T-helper 2 cell treated with Interferon-gamma antibody and Interleukin-4, amounts not matched to agents 5 μg/mL and 100 μg/mL, for 36 hours (primary cell): ENCODE results near the gene SPRYD3.

Experiments used
- DNase-seq: peaks from one replicate; pipeline ENCODE4 v3.0.0; 2021; ENCODE audit warnings: low spot score
- H3K27ac Mint-ChIP-seq: one replicate; pipeline ENCODE4 v1.8.0; 2021; ENCODE audit warnings: mild to moderate bottlenecking, mixed read lengths
- H3K27me3 Mint-ChIP-seq: one replicate; pipeline ENCODE4 v1.8.0; 2021; ENCODE audit warnings: low read depth, mixed read lengths
- H3K36me3 Mint-ChIP-seq: one replicate; pipeline ENCODE4 v1.8.0; 2021; ENCODE audit warnings: low read depth, mixed read lengths
- H3K4me1 Mint-ChIP-seq: one replicate; pipeline ENCODE4 v1.8.0; 2021; ENCODE audit warnings: low read depth, mixed read lengths
- H3K4me3 Mint-ChIP-seq: one replicate; pipeline ENCODE4 v1.8.0; 2022; ENCODE audit warnings: mild to moderate bottlenecking, moderate library complexity, mixed read lengths
- H3K9me3 Mint-ChIP-seq: one replicate; pipeline ENCODE4 v1.8.0; 2021; ENCODE audit warnings: mixed read lengths

The SPRYD3 gene

GRCh38 chr12:53050426-53051057 lies 28.6 kb downstream of the SPRYD3 start:
- Mint-ChIP-seq H3K4me1 (peaks cover 23% of the 10 kb centered on the region), H3K4me3 (no peak overlapping the region), H3K27me3 (peaks cover 3% of the 10 kb centered on the region), H3K27ac (no peak overlapping the region), H3K9me3 (no peaks in the 10 kb centered on the region), H3K36me3 (no peaks in the 10 kb centered on the region)
- DNase-seq = no peak

GRCh38 chr12:53049571-53050318 lies 29.4 kb downstream of the SPRYD3 start, which contains the start of gene TNS2:
TSS of gene TNS2 (plus strand) at chr12:53050065. CDS start at chr12:53050186, 121 bp downstream.
- Mint-ChIP-seq H3K4me1 (peaks cover 24% of the 10 kb centered on the region), H3K27ac (no peak within 1 kb of the TSS), H3K27me3 (peaks cover 3% of the 10 kb centered on the region), H3K4me3 (no peak within 1 kb of the TSS), H3K36me3 (no peaks in the 10 kb centered on the region), H3K9me3 (no peaks in the 10 kb centered on the region)
- DNase-seq = no peak

- no peak for DNase-seq
- H3K27ac Mint-ChIP-seq = no peak overlapping the region
Measured at GRCh38 chr12:53048780-53049401, 30.3 kb downstream of the SPRYD3 start.

GRCh38 chr12:53048033-53048779 lies 31.0 kb downstream of the SPRYD3 start:
- Mint-ChIP-seq H3K9me3 (no peaks in the 10 kb centered on the region), H3K27ac (no peak overlapping the region), H3K36me3 (no peaks in the 10 kb centered on the region), H3K27me3 (peaks cover 3% of the 10 kb centered on the region), H3K4me3 (peak overlapping the region; percentile 43), H3K4me1 (peaks cover 15% of the 10 kb centered on the region)
- no peak for DNase-seq

More at GRCh38 chr12:53048780-53049401, 30.3 kb downstream of the SPRYD3 start:
- no peak overlapping the region for H3K4me3 Mint-ChIP-seq
- H3K27me3 Mint-ChIP-seq = peaks cover 3% of the 10 kb centered on the region
- H3K9me3 Mint-ChIP-seq = no peaks in the 10 kb centered on the region
- peaks cover 20% of the 10 kb centered on the region for H3K4me1 Mint-ChIP-seq
- H3K36me3 Mint-ChIP-seq = no peaks in the 10 kb centered on the region

- Mint-ChIP-seq H3K27ac (no peak overlapping the region), H3K4me1 (peaks cover 17% of the 10 kb centered on the region)
- DNase-seq = peak; percentile 78
Measured at GRCh38 chr12:53047221-53048032, 31.8 kb downstream of the SPRYD3 start.

GRCh38 chr12:53046655-53047220 lies 32.5 kb downstream of the SPRYD3 start:
- Mint-ChIP-seq H3K36me3 (peaks cover 11% of the 10 kb centered on the region), H3K27me3 (peaks cover 3% of the 10 kb centered on the region), H3K27ac (peak overlapping the region; percentile 82), H3K9me3 (no peaks in the 10 kb centered on the region), H3K4me3 (peak overlapping the region; percentile 97), H3K4me1 (peaks cover 17% of the 10 kb centered on the region)
- peak; percentile 52 for DNase-seq

More at GRCh38 chr12:53047221-53048032, 31.8 kb downstream of the SPRYD3 start:
- H3K9me3 Mint-ChIP-seq = no peaks in the 10 kb centered on the region
- peaks cover 3% of the 10 kb centered on the region for H3K27me3 Mint-ChIP-seq
- peaks cover 5% of the 10 kb centered on the region for H3K36me3 Mint-ChIP-seq
- H3K4me3 Mint-ChIP-seq = peak overlapping the region; percentile 43

GRCh38 chr12:53045696-53046045 lies 33.5 kb downstream of the SPRYD3 start:
- Mint-ChIP-seq H3K9me3 (no peaks in the 10 kb centered on the region), H3K36me3 (peaks cover 18% of the 10 kb centered on the region), H3K4me1 (peaks cover 17% of the 10 kb centered on the region), H3K27me3 (peaks cover 3% of the 10 kb centered on the region), H3K4me3 (peak overlapping the region; percentile 97), H3K27ac (no peak overlapping the region)
- no peak for DNase-seq

- peaks cover 17% of the 10 kb centered on the region for H3K4me1 Mint-ChIP-seq
- H3K4me3 Mint-ChIP-seq = peak overlapping the region; percentile 97
- peaks cover 23% of the 10 kb centered on the region for H3K36me3 Mint-ChIP-seq
- H3K27ac Mint-ChIP-seq = no peak overlapping the region
- H3K27me3 Mint-ChIP-seq = peaks cover 3% of the 10 kb centered on the region
- DNase-seq = no peak
- no peaks in the 10 kb centered on the region for H3K9me3 Mint-ChIP-seq
Measured at GRCh38 chr12:53044896-53045695, 34.1 kb downstream of the SPRYD3 start.

- Mint-ChIP-seq H3K36me3 (peaks cover 31% of the 10 kb centered on the region), H3K9me3 (no peaks in the 10 kb centered on the region), H3K27ac (no peak overlapping the region), H3K4me3 (no peak overlapping the region), H3K27me3 (peaks cover 3% of the 10 kb centered on the region), H3K4me1 (peaks cover 20% of the 10 kb centered on the region)
- no peak for DNase-seq
Measured at GRCh38 chr12:53044052-53044581, 35.1 kb downstream of the SPRYD3 start.

GRCh38 chr12:53042607-53043454 lies 36.4 kb downstream of the SPRYD3 start:
- Mint-ChIP-seq H3K4me3 (no peak overlapping the region), H3K9me3 (no peaks in the 10 kb centered on the region), H3K36me3 (peaks cover 42% of the 10 kb centered on the region), H3K27me3 (peaks cover 3% of the 10 kb centered on the region), H3K4me1 (peaks cover 26% of the 10 kb centered on the region), H3K27ac (no peak overlapping the region)
- DNase-seq = no peak

- no peak overlapping the region for H3K27ac Mint-ChIP-seq
- DNase-seq = no peak
- no peaks in the 10 kb centered on the region for H3K27me3 Mint-ChIP-seq
- no peak overlapping the region for H3K4me3 Mint-ChIP-seq
- H3K9me3 Mint-ChIP-seq = no peaks in the 10 kb centered on the region
- H3K4me1 Mint-ChIP-seq = peaks cover 17% of the 10 kb centered on the region
- peaks cover 63% of the 10 kb centered on the region for H3K36me3 Mint-ChIP-seq
Measured at GRCh38 chr12:53039851-53040250, 39.3 kb downstream of the SPRYD3 start.
